K562 (cell line): ENCODE data around the gene FMO2. TPM values are rescaled to one million over a fixed set of nuclear protein-coding genes. Genes with fewer than 3 reads are reported as not detected.
A peak's percentile ranks its signal among the peaks of the same experiment; 100 is the strongest.

Source experiments
- ATAC-seq: fragments of 200-7000 bp; cut with Tn5 transposase; 3 replicates; pipeline ENCODE4 v1.9.1; 2020; ENCODE audit warnings: moderate library complexity
- BruUV-seq: library from RNA; stranded (reverse); fragments of 400-500 nt; replicated peaks from 2 replicates; lab custom pipeline; 2021; lab: Mats Ljungman, UMichigan
- CTCF ChIA-PET: fragments of 300-600 bp; formaldehyde crosslinking; extraction: SDS; loops from one replicate; lab custom pipeline; 2021; ENCODE audit warnings: low intra/inter-chr PET ratio; lab: Yijun Ruan, JAX
- POLR2A ChIA-PET: fragments of 300-600, 350-650 bp; sonication (Branson Sonifier 250); formaldehyde crosslinking; extraction: SDS; loops from one replicate; lab custom pipeline; 2021; ENCODE audit warnings: antibody characterized with exemption, inconsistent platforms; lab: Yijun Ruan, JAX
- DNase-seq, 4 experiments: peaks; one replicate each; pipeline versions ENCODE4 v3.0.0 to v3.0.0-alpha.2; 2011 to 2018; ENCODE audit warnings: low spot score in 3 of 4, mixed read lengths in 3 of 4; ENCODE audit errors: extremely low read depth in 1 of 4
- FAIRE-seq: peaks from 2 replicates; lab custom pipeline; 2011; peaks lifted over from hg19 to GRCh38; lab: Jason Lieb, UNC
- H2AFZ ChIP-seq: 2 replicates; pipeline ENCODE4 v1.6.0; 2011; ENCODE audit warnings: low read depth, low read length, control low read depth, inconsistent platforms
- H3K27ac ChIP-seq: fragments of 200-600 bp; 3 replicates; pipeline ENCODE4 v1.8.0; 2011; ENCODE audit warnings: low read depth, mild to moderate bottlenecking, control low read depth, inconsistent platforms, low read length, moderate library complexity, mixed read lengths; ENCODE audit errors: extremely low read depth
- H3K27me3 ChIP-seq, 2 experiments: fragments of 300-600 bp in 1 of 2; 2 replicates in 1 of 2; 3 replicates in 1 of 2; pipeline versions ENCODE4 v1.6.0 to v1.8.0; 2011; ENCODE audit warnings: inconsistent platforms in 2 of 2, low read length in 2 of 2, mild to moderate bottlenecking in 1 of 2, mixed read lengths in 1 of 2, moderate library complexity in 1 of 2; ENCODE audit not compliant: control insufficient read depth in 2 of 2, insufficient read depth in 2 of 2
- H3K36me3 ChIP-seq: fragments of 300-600 bp; 3 replicates; pipeline ENCODE4 v1.8.0; 2011; ENCODE audit warnings: mild to moderate bottlenecking, low read length, inconsistent platforms; ENCODE audit not compliant: control insufficient read depth, insufficient read depth
- H3K4me1 ChIP-seq, 2 experiments: fragments of 200-600 bp in 1 of 2; replicated peaks in 1 of 2; 2 replicates in 1 of 2; 3 replicates in 1 of 2; pipeline versions ENCODE4 v1.5.1 to v1.8.0; 2011; ENCODE audit warnings: inconsistent platforms in 2 of 2, low read length in 2 of 2, mild to moderate bottlenecking in 1 of 2, mixed read lengths in 1 of 2, moderate library complexity in 1 of 2; ENCODE audit not compliant: control insufficient read depth in 2 of 2, insufficient read depth in 2 of 2
- H3K4me2 ChIP-seq: 2 replicates; pipeline ENCODE4 v1.6.1; 2011; ENCODE audit warnings: low read length, control low read depth, inconsistent platforms, mixed read lengths; ENCODE audit not compliant: insufficient read depth
- H3K4me3 ChIP-seq: fragments of 200-600 bp; sonication (generic), shearing (Covaris generic); 2 replicates; pipeline ENCODE4 v1.5.1; 2016; ENCODE audit warnings: control low read depth, inconsistent platforms
- H3K79me2 ChIP-seq: fragments of 200-600 bp; 3 replicates; pipeline ENCODE4 v1.8.0; 2011; ENCODE audit warnings: low read length, inconsistent platforms; ENCODE audit not compliant: control insufficient read depth, insufficient read depth
- H3K9ac ChIP-seq, 2 experiments: 2 replicates each; pipeline versions ENCODE4 v1.6.0 to v1.6.1; 2011; ENCODE audit warnings: low read depth in 2 of 2, low read length in 2 of 2, control low read depth in 1 of 2, inconsistent platforms in 1 of 2, mild to moderate bottlenecking in 1 of 2, mixed read lengths in 1 of 2; ENCODE audit not compliant: insufficient read depth in 1 of 2
- H3K9me1 ChIP-seq: one replicate; pipeline ENCODE4 v1.6.0; 2011; ENCODE audit warnings: inconsistent platforms, mild to moderate bottlenecking, low read length, moderate library complexity; ENCODE audit not compliant: control insufficient read depth, insufficient read depth
- H3K9me3 ChIP-seq: replicated peaks from 2 replicates; pipeline ENCODE4 v1.5.1; 2011; ENCODE audit warnings: low read depth, low read length, inconsistent platforms; ENCODE audit not compliant: control insufficient read depth, insufficient read depth
- H4K20me1 ChIP-seq: replicated peaks from 2 replicates; pipeline ENCODE4 v1.6.1; 2011; ENCODE audit warnings: low read length, inconsistent platforms, mixed read lengths; ENCODE audit not compliant: control insufficient read depth, insufficient read depth
- ASH1L ChIP-seq: fragments of 450-650 bp; IDR thresholded peaks from 2 replicates; pipeline ENCODE4 v1.6.1; 2018; ENCODE audit warnings: borderline replicate concordance, mild to moderate bottlenecking, low read depth; ENCODE audit not compliant: partially characterized antibody
- CTCF ChIP-seq, 3 experiments: IDR thresholded peaks in 2 of 3; conservative IDR thresholded peaks in 1 of 3; 2 replicates each; pipeline ENCODE4 v1.5.1; 2011 to 2012; ENCODE audit warnings: low read length in 3 of 3, mild to moderate bottlenecking in 3 of 3, control low read depth in 2 of 3, improper control_type of control experiment in 1 of 3, inconsistent platforms in 1 of 3, low read depth in 1 of 3, mixed read lengths in 1 of 3, moderate library complexity in 1 of 3; ENCODE audit not compliant: insufficient read depth in 2 of 3
- CTCFL ChIP-seq: IDR thresholded peaks from 2 replicates; pipeline ENCODE4 v1.6.1; 2011; ENCODE audit warnings: borderline replicate concordance, low read depth, mild to moderate bottlenecking, moderate library complexity, low read length; ENCODE audit not compliant: insufficient read depth, poor library complexity, severe bottlenecking
- ILK ChIP-seq: fragments of 450-650 bp; IDR thresholded peaks from 2 replicates; pipeline ENCODE4 v1.6.1; 2016; ENCODE audit warnings: missing genetic modification characterization, low read depth, mild to moderate bottlenecking, missing compliant biosample characterization, moderate library complexity, borderline replicate concordance
- ZBTB7A ChIP-seq: IDR thresholded peaks from 2 replicates; pipeline ENCODE4 v1.6.1; 2011; ENCODE audit warnings: low read depth, mild to moderate bottlenecking, low read length, moderate library complexity, borderline replicate concordance; ENCODE audit not compliant: control insufficient read depth
- ZNF253 ChIP-seq: fragments of 250-450 bp; sonication (Bioruptor Pico); conservative IDR thresholded peaks from 2 replicates; pipeline ENCODE4 v1.6.1; 2021; ENCODE audit warnings: mild to moderate bottlenecking
- ZNF41 ChIP-seq: fragments of 250-450 bp; sonication (Bioruptor Pico); conservative IDR thresholded peaks from 2 replicates; pipeline ENCODE4 v1.4.0; 2020; ENCODE audit warnings: mild to moderate bottlenecking
- WGBS: fragments of 100-300 bp; shearing (Covaris generic); methylation state at CpG from one replicate; pipeline ENCODE4 v1.1.6; 2016; ENCODE audit warnings: low coverage, mixed read lengths; ENCODE audit not compliant: insufficient coverage; ENCODE audit errors: missing lambda C conversion rate; 5-methylcytosine and 5-hydroxymethylcytosine counted together
- in situ Hi-C: fragments of 300-500 bp; cut with MboI; formaldehyde crosslinking; loops from 4 replicates; pipeline ENCODE4 v1.15.0; 2018; ENCODE audit warnings: inconsistent platforms, mixed read lengths
- intact Hi-C: fragments of 100-400 bp; cut with micrococcal nuclease; formaldehyde crosslinking; loops from 2 replicates; pipeline ENCODE4 v1.14.2; 2022
- polyA plus RNA-seq, 8 experiments: library from polyadenylated mRNA; depleted of rRNA in 4 of 8; stranded (reverse) in 5 of 8; unstranded in 3 of 8; fragments of >200 nt; fragmentation: Nextera tagmentation in 2 of 8; fragmentation: Illumina TruSeq in 1 of 8; extraction: Ambion mirVana in 2 of 8; extraction: Trizol in 1 of 8; gene quantifications; 2 replicates each; pipeline versions ENCODE4 v1.2.1 to v1.2.3, GENCODE V29; 2011 to 2014; ENCODE audit warnings: inconsistent platforms in 1 of 8, missing spikeins in 1 of 8
- total RNA-seq, 7 experiments: library from RNA; depleted of rRNA in 6 of 7; stranded (reverse); fragments of >200 nt in 6 of 7; fragmentation: Illumina TruSeq in 2 of 7; extraction: Trizol in 2 of 7; gene quantifications; 2 replicates each; pipeline versions ENCODE4 v1.2.1 to v1.2.3, GENCODE V29; 2011 to 2021; ENCODE audit warnings: low replicate concordance in 1 of 7
- TF ChIP-seq, protein P1 (sequence below), 2 experiments: IDR thresholded peaks; 2 replicates each; pipeline ENCODE4 v1.6.1; 2011; ENCODE audit warnings: borderline replicate concordance in 1 of 2, control low read depth in 1 of 2, low read depth in 1 of 2, low read length in 1 of 2, mild to moderate bottlenecking in 1 of 2, mixed read lengths in 1 of 2, moderate library complexity in 1 of 2; ENCODE audit not compliant: insufficient read depth in 1 of 2, insufficient read length in 1 of 2, poor library complexity in 1 of 2, severe bottlenecking in 1 of 2; ENCODE audit errors: extremely low read depth in 1 of 2

The FMO2 gene
- total and polyA plus RNA-seq, 9 of the 15 experiments (the other 6 are each of a cell fraction or from before 2014, with no cell fraction given): not detected

GRCh38 chr1:171251042-171251951, 66.2 kb downstream of the FMO2 start:
- Histone ChIP-seq H2AFZ (peak overlapping the region; percentile 92), H3K4me1 (peaks cover 0 to 3% of the 10 kb centered on the region in 2 experiments; a peak in 1 of 5 replicates), H3K9me3 (no peaks in the 10 kb centered on the region), H3K4me2 (peak overlapping the region; percentile 77), H3K27ac (no peak overlapping the region), H4K20me1 (no peaks in the 10 kb centered on the region), H3K27me3 (peaks cover 4 to 10% of the 10 kb centered on the region in 2 experiments; a peak in 2 of 5 replicates), H3K4me3 (peak overlapping the region; percentile 44), H3K36me3 (no peaks in the 10 kb centered on the region), H3K79me2 (no peaks in the 10 kb centered on the region), H3K9ac (peak overlapping the region; percentile 41 to 85; a peak in 3 of 4 replicates), H3K9me1 (no peaks in the 10 kb centered on the region)
- POLR2A ChIA-PET: interaction anchor here (0.6 to 1.2 kb wide), 2 partner anchors 20 to 31 kb away, joined by 3 read pairs; no protein-coding TSS in a partner anchor
- in situ Hi-C loops (no loop called here), intact Hi-C loops (no loop called here)
- no peak for TF ChIP-seq ZNF41 (CRISPR knock-in tag)
- TF ChIP-seq, protein P1, sequence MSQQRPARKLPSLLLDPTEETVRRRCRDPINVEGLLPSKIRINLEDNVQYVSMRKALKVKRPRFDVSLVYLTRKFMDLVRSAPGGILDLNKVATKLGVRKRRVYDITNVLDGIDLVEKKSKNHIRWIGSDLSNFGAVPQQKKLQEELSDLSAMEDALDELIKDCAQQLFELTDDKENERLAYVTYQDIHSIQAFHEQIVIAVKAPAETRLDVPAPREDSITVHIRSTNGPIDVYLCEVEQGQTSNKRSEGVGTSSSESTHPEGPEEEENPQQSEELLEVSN (IDR thresholded peaks at IDR 0.05; ENCODE audit: borderline replicate concordance in 1 of 2, extremely low read depth in 1 of 2, insufficient read depth in 1 of 2, insufficient read length in 1 of 2, low read depth in 1 of 2, low read length in 1 of 2, poor library complexity in 1 of 2, severe bottlenecking in 1 of 2): peak in 1 of 2 experiments; percentile 14
- TF ChIP-seq ASH1L: no peak
- TF ChIP-seq CTCF (IDR thresholded peaks at IDR 0.05 in 2 of 3, conservative IDR thresholded peaks at IDR 0.05 in 1 of 3; ENCODE audit: insufficient read depth in 2 of 3, low read depth in 1 of 3, low read length in 3 of 3): peak; percentile 47 to 69 (median 48)
- peak; percentile 66 for TF ChIP-seq CTCFL
- TF ChIP-seq ILK (tag): no peak
- peak; percentile 60; the same call in 1 of the 2 replicates for TF ChIP-seq ZBTB7A
- no peak for TF ChIP-seq ZNF253 (CRISPR knock-in tag)
- CTCF ChIA-PET: interaction anchor here (0.6 kb wide), 1 partner anchor 32 kb away, joined by 4 read pairs; no protein-coding TSS in a partner anchor
- DNase-seq (peak in 3 of 4 experiments; percentile 30 to 50 (median 50)), ATAC-seq (peak; percentile 87), FAIRE-seq (peak; percentile 19)
- BruUV-seq: no TSS peak
- 6% methylated on average over 33 of the region's 34 CpGs for WGBS
